Nephron (organoid): Measurements from ENCODE around the gene TSPO2.
A peak's percentile ranks its signal among the peaks of the same experiment; 100 is the strongest.

Experiments
- H3K27ac Mint-ChIP-seq, 3 experiments: 2 replicates each; pipeline ENCODE4 v1.8.0; 2020; ENCODE audit warnings: mixed read lengths in 3 of 3, mild to moderate bottlenecking in 2 of 3, moderate library complexity in 1 of 3
- H3K27me3 Mint-ChIP-seq: 2 replicates; pipeline ENCODE4 v1.8.0; 2021; ENCODE audit warnings: low read depth, mild to moderate bottlenecking, moderate library complexity, mixed read lengths
- H3K36me3 Mint-ChIP-seq: 2 replicates; pipeline ENCODE4 v1.8.0; 2020; ENCODE audit warnings: low read depth, mixed read lengths
- H3K4me1 Mint-ChIP-seq: 2 replicates; pipeline ENCODE4 v1.8.0; 2020; ENCODE audit warnings: mixed read lengths
- H3K4me3 Mint-ChIP-seq, 3 experiments: 2 replicates each; pipeline ENCODE4 v1.8.0; 2020; ENCODE audit warnings: mild to moderate bottlenecking in 3 of 3, mixed read lengths in 3 of 3, moderate library complexity in 2 of 3
- H3K9me3 Mint-ChIP-seq: 2 replicates; pipeline ENCODE4 v1.8.0; 2020; ENCODE audit warnings: mixed read lengths
- TF ChIP-seq, protein P1 (sequence below), 3 experiments: fragments of 200-600 bp; sonication (generic); IDR thresholded peaks; one replicate each; pipeline ENCODE4 v1.5.0; 2021; ENCODE audit warnings: antibody characterized with exemption in 3 of 3; ENCODE audit not compliant: unreplicated experiment in 3 of 3

Gene TSPO2

DNA sequence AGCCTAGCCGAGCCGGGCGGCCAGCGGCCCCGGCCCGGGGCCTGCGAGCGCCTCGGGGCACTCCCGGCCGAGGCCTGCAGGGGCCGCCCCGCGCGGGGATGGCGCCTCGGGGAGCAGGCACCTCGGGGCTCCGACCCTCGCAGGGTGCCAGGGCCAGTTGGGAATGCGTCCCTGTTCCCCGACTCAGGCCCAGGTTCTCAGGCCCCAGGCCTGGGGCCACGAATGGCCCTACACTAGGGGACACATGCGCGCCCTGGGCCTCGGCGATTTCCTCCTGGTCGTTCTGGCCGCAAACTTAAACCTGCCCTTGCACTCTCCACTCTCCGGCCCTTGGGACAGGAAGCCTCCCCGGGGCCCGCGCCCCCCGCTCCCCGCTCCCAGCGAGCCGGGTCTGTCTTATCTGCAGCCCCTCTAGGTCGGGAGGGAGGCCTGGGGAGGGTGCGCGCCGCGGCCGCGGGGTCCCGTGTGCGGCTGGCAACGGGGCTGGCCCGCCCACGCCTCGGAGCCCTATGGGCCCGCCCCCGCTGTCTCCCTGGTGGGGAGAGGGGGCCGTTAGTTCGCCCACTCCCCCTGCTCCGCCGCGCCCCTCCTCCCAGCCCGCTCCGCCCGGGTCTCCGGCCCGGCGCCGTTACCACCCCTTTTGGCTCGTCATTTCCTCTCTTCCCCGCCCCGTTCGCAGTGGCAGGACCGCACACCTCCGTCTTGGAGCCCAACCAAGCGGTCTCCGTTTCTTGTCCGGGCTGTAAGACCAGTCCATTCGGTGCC, 31.1 kb downstream of the TSPO2 start:
- Mint-ChIP-seq H3K27me3 (no peaks in the 10 kb centered on the region), H3K9me3 (no peaks in the 10 kb centered on the region), H3K36me3 (no peaks in the 10 kb centered on the region), H3K27ac (peak overlapping the region; percentile 91 to 99 (median 98)), H3K4me1 (peaks cover 39% of the 10 kb centered on the region), H3K4me3 (peak overlapping the region; percentile 98)
- TF ChIP-seq, protein P1, sequence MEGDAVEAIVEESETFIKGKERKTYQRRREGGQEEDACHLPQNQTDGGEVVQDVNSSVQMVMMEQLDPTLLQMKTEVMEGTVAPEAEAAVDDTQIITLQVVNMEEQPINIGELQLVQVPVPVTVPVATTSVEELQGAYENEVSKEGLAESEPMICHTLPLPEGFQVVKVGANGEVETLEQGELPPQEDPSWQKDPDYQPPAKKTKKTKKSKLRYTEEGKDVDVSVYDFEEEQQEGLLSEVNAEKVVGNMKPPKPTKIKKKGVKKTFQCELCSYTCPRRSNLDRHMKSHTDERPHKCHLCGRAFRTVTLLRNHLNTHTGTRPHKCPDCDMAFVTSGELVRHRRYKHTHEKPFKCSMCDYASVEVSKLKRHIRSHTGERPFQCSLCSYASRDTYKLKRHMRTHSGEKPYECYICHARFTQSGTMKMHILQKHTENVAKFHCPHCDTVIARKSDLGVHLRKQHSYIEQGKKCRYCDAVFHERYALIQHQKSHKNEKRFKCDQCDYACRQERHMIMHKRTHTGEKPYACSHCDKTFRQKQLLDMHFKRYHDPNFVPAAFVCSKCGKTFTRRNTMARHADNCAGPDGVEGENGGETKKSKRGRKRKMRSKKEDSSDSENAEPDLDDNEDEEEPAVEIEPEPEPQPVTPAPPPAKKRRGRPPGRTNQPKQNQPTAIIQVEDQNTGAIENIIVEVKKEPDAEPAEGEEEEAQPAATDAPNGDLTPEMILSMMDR (IDR thresholded peaks at IDR 0.05; ENCODE audit: unreplicated experiment in 3 of 3) = peak; percentile 40 to 51 (median 47)

- Mint-ChIP-seq H3K27ac (peak overlapping the region; percentile 91 to 99 (median 94)), H3K27me3 (no peaks in the 10 kb centered on the region), H3K36me3 (peaks cover 5% of the 10 kb centered on the region), H3K4me1 (peaks cover 39% of the 10 kb centered on the region), H3K9me3 (no peaks in the 10 kb centered on the region), H3K4me3 (peak overlapping the region; percentile 98)
- TF ChIP-seq, protein P1 (IDR thresholded peaks at IDR 0.05; ENCODE audit: unreplicated experiment in 3 of 3) = no peak
These were observed 31.9 kb downstream of the TSPO2 start for GRCh38 chr6:41073968-41074691.

GRCh38 chr6:41074692-41075436, 32.6 kb downstream of the TSPO2 start:
- Mint-ChIP-seq H3K27ac (peak overlapping the region; percentile 91 to 99 (median 94)), H3K27me3 (no peaks in the 10 kb centered on the region), H3K36me3 (peaks cover 12% of the 10 kb centered on the region), H3K9me3 (no peaks in the 10 kb centered on the region), H3K4me1 (peaks cover 39% of the 10 kb centered on the region), H3K4me3 (peak overlapping the region; percentile 98)
- TF ChIP-seq, protein P1 (IDR thresholded peaks at IDR 0.05; ENCODE audit: unreplicated experiment in 3 of 3) = no peak

DNA sequence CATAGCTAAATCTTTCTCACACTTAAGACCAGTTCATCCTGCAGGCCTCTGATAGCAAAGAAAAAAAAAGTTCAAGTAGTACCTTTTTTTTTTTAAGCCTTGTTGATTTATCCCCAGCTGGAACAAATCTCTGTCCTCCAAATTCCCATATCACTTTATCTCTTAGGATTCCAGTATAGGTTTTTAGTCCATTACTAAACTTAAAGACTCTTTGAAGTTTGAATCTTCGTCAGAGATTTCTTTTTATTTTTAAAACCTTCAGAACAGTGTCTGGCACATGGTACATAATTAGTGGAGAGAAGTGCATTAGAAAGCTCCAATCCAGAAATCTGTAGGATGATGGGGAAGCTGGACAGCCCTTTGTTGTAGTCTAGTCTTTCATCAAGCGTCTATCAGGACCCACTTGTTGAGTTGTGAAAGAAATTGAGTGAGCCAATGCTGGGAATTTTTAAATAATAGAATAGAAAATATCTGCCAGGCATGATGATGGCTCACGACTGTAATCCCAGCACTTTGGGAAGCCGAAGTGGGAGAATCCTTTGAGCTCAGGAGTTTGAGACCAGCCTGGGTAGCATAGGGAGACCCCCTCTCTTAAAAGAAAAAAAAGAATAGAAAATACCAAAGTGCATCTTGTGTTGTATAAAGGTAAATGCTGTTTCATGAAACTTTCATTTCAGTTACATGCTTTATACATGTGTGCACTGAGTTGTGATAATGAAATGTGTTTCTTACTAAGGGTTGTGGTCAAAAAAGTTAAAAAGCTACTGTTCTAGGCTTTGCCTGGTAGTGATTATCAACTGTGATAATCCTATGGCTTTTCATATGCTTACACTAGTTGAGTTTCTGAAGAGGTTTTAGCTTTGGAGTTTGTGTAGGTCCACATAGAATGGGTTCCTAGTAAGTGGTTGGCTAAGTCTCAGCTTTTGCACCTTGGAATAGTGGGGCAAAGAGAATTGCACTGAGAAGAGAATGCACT, 33.7 kb downstream of the TSPO2 start:
- peaks cover 23% of the 10 kb centered on the region for H3K36me3 Mint-ChIP-seq
- peak overlapping the region; percentile 98 for H3K4me3 Mint-ChIP-seq
- no peaks in the 10 kb centered on the region for H3K9me3 Mint-ChIP-seq
- peak overlapping the region; percentile 91 to 99 (median 94) for H3K27ac Mint-ChIP-seq
- H3K27me3 Mint-ChIP-seq = no peaks in the 10 kb centered on the region
- TF ChIP-seq, protein P1 (IDR thresholded peaks at IDR 0.05; ENCODE audit: unreplicated experiment in 3 of 3) = no peak
- H3K4me1 Mint-ChIP-seq = peaks cover 32% of the 10 kb centered on the region

DNA sequence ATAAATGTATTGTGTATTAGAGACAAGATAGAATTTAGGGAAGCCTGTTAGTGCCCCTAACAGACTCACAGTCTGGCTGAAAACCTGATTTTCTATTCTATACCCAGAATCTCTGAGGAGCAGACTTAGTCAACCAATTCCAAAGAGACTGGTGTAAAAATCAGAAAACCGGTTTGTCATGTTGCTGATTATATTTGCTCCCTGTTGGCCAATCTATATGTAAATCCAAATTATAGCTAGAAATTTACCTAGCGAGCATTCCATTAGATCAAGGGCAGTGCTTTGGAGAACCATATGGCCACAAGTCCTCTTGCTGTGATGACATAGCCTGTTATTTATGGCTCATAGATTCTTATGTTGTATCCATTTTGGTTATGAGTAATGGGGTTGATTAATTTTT, 35.3 kb downstream of the TSPO2 start:
- peak overlapping the region in 1 of 3 experiments; percentile 21 for H3K27ac Mint-ChIP-seq
- no peaks in the 10 kb centered on the region for H3K9me3 Mint-ChIP-seq
- peaks cover 35% of the 10 kb centered on the region for H3K36me3 Mint-ChIP-seq
- peaks cover 25% of the 10 kb centered on the region for H3K4me1 Mint-ChIP-seq
- no peak overlapping the region for H3K4me3 Mint-ChIP-seq
- H3K27me3 Mint-ChIP-seq = no peaks in the 10 kb centered on the region
- TF ChIP-seq, protein P1 (IDR thresholded peaks at IDR 0.05; ENCODE audit: unreplicated experiment in 3 of 3) = no peak
